NK-92 (cell line): Measurements from ENCODE around the gene ZC2HC1C.
"Not testable (repeated sequence)": the region's sequence is repeated elsewhere in the genome, so short reads cannot be mapped to it uniquely, and the experiment has no call there.

Experiments
- DNase-seq: peaks from one replicate; lab custom pipeline; 2025; ENCODE audit not compliant: unreplicated experiment; lab: John Stamatoyannopoulos, UW

Gene ZC2HC1C

GRCh38 chr14:75053396-75054291, 15.8 kb upstream of the ZC2HC1C start:
- DNase-seq: no peak

DNA sequence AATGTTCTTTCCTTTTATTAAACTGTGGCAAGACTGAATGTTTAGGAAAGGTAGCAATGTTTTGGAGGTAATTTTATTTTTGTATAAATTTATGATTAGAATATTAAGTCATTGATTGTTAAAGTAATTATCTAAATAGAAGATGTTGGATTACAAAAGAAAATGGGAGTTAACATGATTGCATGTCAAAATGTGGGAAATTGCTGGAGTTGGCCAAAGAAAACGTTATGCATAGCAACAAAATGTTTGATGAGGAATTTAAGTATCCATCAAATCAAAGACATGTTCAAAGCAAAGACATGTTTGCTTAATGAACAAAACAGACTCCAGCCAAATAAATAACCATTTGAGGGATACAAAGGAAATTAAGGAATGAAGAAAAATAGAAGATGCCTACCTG, 15.0 kb upstream of the ZC2HC1C start:
- DNase-seq: no peak

GRCh38 chr14:75059642-75060041, 9.8 kb upstream of the ZC2HC1C start:
- DNase-seq: no peak

GRCh38 chr14:75060420-75060819, 9.0 kb upstream of the ZC2HC1C start:
- DNase-seq: no peak

GRCh38 chr14:75063013-75063412, 6.4 kb upstream of the ZC2HC1C start:
- DNase-seq: no peak

DNA sequence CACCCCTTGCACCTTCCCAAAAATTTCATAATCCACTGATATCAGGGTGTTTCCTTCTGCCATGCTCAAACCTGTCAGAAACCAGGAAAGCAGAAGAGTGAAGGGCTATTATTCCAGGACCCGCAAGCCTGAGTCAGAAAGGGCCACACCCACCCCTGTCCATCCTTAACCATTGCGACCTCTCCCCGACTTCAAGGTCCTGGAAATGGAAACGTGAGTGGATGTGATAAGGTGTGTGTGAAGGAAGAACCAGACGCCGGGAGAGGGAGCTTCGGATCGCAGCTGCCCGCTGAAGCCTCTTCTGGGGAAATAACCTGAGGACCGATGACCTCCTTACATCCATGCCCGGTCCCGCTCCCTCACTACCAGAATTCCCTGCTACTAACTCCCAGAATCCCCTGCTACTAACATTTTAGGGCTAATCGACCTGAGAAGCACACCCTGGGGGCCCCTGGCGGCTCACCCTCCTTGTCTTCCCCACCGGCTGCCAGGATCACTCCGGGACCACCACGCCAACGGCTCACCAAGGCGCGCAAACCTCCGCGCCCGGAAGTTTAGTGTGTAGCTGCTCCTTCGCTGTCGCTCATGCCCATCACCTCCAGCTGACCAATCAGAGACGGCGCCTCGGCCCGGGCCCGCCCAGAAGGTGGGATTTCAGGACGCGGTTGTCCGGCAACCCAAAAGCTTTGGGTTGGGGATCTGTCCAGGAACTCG, 5.8 kb upstream of the ZC2HC1C start, which contains the start of gene ACYP1:
Gene ACYP1, minus strand, starts transcription at position 534 of the 714 bp plus-strand sequence. Its CDS starts 471 bp downstream, at position 63.
- peak; percentile 22 for DNase-seq

GRCh38 chr14:75064205-75064567, 5.3 kb upstream of the ZC2HC1C start:
- DNase-seq: no peak

DNA sequence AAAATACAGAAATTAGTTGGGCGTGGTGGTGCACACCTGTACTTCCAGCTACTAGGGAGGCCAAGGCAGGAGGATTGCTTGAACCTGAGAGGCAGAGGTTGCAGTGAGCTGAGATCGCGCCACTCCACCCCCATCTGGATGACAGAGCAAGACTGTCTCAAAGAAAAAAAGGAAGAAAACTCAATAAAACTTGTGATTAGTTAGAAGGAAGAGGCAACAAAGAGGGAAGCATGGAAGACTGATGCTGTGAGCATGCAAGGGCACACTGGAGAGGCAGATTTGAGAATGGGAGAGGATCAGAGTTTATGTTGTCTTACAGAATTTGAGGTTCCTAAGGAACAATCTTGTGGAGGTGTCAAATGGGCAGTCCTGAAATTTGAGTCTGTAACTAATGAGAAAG, 2.8 kb upstream of the ZC2HC1C start:
- no peak for DNase-seq

GRCh38 chr14:75067212-75067611, 2.2 kb upstream of the ZC2HC1C start:
- no peak for DNase-seq

DNA sequence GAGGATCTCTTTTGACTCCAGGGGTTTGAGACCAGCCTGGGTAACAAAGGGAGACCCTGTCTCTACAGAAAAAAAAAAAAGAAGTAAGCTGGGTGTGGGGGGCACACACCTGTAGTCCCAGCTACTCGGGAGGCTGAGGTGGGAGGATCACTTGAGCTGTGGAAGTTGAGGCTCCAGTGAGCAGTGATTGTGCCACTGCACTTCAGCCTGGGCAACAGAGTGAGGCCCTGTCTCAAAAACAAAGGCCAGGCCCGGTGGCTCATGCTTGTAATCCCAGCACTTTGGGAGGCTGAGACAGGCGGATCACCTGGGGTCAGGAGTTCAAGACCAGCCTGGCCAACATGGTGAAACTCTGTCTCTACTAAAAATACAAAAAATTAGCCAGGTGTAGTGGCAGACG, 1.7 kb upstream of the ZC2HC1C start:
- DNase-seq: not testable (repeated sequence)

DNA sequence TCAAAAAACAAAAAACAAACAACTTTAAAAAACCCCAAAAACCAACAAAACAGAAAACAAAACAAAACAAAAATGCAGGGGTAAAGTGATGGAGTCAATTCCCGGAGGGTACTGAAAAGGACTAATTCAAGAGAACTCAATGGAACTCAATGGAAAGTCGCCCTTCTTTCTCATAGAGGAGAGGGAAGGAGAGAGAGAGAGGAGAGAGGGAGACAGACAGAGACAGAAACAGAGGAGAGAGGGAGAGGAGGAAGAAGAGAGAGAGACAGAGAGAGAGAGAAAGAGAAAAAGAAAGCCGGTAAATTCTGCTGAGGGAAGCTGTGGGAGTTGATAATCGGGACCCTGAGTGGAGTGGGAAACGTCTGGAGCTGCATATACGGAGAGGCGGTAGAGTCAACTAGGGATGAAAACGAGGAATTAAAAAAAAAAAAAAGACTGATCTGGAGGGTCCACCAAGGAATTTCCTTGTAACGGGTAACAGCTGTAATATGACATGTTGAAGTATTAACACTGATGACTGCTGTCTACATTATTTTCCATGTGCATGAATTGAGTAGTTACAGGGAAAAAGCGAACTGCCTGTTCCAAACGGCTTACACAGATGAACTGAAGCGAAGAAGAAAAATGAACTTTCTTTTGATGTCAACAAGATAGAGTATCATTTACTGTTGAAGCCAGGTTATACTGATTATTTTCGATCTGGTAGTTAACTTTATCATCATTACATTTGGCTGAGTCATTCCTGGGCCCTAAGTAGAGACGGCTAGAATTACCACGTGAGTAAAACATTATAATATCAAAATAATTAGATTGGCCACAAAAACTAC, 934 bp upstream of the ZC2HC1C start:
- no peak for DNase-seq

GRCh38 chr14:75069811-75070145, 337 bp downstream of the ZC2HC1C start:
- no peak for DNase-seq

DNA sequence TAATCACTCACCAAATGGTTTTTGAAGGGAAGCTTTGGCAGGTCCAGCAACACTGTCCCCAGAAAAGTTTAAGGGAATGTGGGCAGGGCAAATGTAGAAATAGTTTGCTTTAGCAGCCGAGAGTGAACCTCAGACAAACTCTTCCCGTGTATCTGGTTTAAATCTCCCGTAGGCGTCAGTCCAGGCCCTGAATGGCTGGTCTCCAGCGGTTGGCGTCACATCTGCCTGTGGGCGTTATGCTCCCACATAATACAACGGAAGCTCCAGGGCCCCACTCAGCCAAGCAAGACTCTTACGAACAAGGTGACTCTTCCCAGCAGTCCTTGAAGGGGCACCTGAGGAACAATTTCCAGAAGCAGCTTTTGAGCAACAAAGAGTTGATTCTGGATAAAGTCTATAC, 942 bp downstream of the ZC2HC1C start:
- no peak for DNase-seq

DNA sequence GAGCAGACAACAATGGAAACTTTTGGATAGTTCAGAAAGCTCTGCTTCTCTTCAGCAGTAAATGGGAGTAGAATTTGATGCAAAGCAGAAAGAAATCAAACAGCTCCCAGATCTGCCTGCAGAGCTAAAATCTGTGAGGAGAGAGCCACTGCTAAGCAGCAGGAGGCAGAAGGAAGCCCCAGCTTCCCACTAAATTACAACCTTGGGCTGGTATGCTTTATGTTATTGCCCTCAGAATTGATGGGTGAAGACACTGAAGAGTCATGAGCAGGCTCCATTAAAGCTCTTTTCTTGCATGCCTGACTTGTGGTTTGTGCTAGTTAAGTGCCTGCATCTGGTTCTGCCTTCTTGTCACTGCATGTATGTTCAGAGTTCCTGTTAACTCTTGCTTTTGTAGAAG, 8.4 kb downstream of the ZC2HC1C start:
- no peak for DNase-seq

- no peak for DNase-seq
Observed at GRCh38 chr14:75079521-75079920, 10.1 kb downstream of the ZC2HC1C start.

- DNase-seq: no peak
Observed at GRCh38 chr14:75081660-75082229, 12.3 kb downstream of the ZC2HC1C start.

DNA sequence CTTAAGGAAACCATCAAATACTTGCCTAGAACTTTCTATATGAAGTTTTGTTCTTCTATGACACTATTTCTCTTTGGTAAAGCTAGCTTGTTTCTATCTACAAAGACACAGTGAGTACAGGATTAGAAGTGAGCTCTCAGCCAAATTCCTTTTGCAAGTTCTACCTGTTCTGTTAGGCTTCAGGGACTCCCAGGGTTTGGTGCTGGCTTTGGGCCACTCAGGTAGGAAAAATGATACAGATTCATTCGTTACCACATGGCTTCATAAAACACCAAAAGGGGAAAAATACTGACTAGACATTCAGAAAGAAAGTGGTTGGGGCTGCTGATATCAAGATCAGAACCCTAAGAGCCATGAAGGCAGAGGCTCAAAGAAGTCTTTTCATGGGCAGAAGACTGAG, 13.8 kb downstream of the ZC2HC1C start:
- DNase-seq: no peak

GRCh38 chr14:75084513-75084912, 15.1 kb downstream of the ZC2HC1C start:
- DNase-seq: no peak

GRCh38 chr14:75088153-75088552, 18.7 kb downstream of the ZC2HC1C start:
- DNase-seq: no peak

DNA sequence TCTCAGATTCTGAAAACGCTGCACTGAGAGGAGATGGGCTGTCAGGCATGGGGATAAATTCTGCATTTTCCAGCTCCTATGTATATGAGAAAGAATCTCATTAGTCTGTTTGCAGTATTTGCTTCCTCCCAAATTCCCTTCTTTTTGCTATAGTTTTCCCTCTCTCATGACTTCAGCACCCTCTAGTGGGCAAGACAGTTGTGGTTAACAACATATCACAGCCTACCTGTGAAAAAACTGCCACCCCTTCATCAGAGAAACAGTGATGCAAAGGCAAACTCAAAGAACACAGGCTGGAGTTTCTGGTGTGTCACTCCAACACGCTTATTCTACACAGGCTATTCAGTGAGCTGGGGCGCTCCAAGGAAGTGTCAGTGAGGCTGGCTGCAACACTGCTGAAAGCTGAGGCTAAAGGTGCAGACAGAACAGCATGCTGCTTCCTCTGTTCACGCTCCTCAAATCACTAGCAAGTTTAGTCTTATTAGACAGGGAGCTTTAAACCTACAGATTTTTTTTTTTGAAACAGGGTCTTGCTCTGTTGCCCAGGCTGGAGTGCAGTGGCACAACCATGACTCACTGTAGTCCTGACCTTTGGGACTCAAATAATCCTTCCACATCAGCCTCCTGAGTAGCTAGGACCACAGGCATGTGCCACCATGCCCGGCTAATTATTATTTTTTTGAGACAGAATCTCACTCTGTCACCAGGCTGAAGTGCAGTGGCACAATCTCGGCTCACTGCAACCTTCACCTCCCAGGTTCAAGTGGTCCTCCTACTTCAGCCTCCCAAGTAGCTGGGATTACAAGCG, 19.3 kb downstream of the ZC2HC1C start:
- no peak for DNase-seq
